Ovary (tissue), 3 donors: ENCODE data around the gene ATN1.
A peak's percentile ranks its signal among the peaks of the same experiment; 100 is the strongest.

ENCODE experiments used
- EP300 ChIP-seq: sonication (generic); formaldehyde crosslinking; IDR thresholded peaks from one replicate; pipeline ENCODE4 v1.6.1; 2017; ENCODE audit warnings: antibody characterized with exemption
- POLR2A ChIP-seq: fragments of 450-650 bp; IDR thresholded peaks from one replicate; pipeline ENCODE4 v1.6.1; 2017; ENCODE audit warnings: antibody characterized with exemption, mild to moderate bottlenecking, moderate library complexity
- TF ChIP-seq, protein P1 (sequence below), 3 donors: fragments of 450-650 bp in 2 of 3; fragments of 200-600 bp in 1 of 3; IDR thresholded peaks; one replicate each; pipeline versions ENCODE4 v1.5.1 to v1.8.0; 2016 to 2022; ENCODE audit warnings: antibody characterized with exemption in 3 of 3, mild to moderate bottlenecking in 1 of 3
- donor health status: DM: no; HTN: no; CAD: no.

DNA sequence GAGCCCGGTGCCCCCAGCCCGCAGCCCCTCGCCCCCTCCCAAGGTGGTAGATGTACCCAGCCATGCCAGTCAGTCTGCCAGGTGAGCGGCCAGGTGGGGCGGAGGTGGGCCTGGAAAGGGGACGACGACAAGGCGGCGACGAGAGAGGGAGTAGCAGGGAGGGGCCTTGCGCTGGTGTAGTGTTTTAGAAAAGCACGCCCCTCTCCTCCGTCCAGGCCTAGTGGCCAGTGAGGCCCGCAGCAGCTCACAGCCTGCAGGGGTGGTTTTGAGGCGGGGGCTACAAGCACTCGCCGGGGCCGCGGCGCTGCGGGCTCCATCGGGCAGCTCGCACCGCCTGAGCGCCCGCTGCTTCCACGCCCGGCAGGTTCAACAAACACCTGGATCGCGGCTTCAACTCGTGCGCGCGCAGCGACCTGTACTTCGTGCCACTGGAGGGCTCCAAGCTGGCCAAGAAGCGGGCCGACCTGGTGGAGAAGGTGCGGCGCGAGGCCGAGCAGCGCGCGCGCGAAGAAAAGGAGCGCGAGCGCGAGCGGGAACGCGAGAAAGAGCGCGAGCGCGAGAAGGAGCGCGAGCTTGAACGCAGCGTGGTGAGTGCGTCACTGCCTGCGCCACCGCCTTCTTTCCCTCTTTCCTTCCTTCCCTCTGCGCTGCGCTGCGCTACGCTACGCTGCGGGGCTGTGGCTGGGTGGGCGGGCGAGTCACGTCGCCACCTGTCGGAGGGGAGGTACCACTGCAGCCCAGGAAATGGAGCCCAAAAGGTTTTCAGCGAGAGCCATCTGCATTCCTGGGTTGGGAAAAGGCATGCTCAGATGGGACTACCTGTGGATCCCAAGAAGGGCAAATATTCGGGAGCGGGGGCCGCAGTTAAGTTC is 10.0 kb downstream of the ATN1 start:
- TF ChIP-seq, protein P1, sequence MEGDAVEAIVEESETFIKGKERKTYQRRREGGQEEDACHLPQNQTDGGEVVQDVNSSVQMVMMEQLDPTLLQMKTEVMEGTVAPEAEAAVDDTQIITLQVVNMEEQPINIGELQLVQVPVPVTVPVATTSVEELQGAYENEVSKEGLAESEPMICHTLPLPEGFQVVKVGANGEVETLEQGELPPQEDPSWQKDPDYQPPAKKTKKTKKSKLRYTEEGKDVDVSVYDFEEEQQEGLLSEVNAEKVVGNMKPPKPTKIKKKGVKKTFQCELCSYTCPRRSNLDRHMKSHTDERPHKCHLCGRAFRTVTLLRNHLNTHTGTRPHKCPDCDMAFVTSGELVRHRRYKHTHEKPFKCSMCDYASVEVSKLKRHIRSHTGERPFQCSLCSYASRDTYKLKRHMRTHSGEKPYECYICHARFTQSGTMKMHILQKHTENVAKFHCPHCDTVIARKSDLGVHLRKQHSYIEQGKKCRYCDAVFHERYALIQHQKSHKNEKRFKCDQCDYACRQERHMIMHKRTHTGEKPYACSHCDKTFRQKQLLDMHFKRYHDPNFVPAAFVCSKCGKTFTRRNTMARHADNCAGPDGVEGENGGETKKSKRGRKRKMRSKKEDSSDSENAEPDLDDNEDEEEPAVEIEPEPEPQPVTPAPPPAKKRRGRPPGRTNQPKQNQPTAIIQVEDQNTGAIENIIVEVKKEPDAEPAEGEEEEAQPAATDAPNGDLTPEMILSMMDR (IDR thresholded peaks at IDR 0.05), result peak; percentile 95 to 97 (median 97)
- TF ChIP-seq EP300 (no peak), POLR2A (peak; percentile 52)
